Measurements from ENCODE around the gene DMD. TPM values are rescaled to one million over a fixed set of nuclear protein-coding genes. Genes with fewer than 3 reads are reported as not detected.

The DMD gene
- total RNA-seq, 2 donors from 2014 or later: 19.6 to 24.9 TPM

DNA sequence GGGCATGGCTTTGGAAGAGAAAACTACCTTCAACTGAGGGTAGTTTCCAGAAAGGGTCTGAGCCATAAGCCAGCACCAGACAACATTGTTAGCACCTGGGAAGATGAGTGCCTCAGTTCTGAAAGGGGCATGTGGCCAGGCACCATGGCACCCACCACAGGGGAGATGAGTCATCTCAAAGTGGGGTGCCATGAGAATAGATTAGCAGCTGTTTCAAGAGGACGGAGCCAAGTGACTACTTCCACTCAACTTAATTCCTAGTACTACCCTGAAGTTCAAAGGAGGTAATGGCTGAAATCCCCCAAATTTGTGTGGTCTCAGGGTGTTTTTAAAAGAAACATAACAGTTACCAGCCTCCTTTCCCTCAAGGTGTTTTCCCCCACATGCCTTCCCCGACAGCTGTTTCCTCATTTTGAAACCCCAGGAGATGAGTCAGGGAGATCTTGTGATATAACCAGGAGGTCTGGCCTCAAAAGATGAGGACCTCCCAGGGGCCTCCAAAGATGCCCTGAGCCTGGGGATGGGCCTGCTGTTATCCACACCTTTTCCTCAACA, 2111.7 kb downstream of the DMD start:
- no peaks in the 10 kb centered on the region for H3K27me3 ChIP-seq (ENCODE audit: control insufficient read depth, insufficient read depth, low read length, poor library complexity, severe bottlenecking)
- no peak for DNase-seq
- Mint-ChIP-seq H3K27ac (no peak overlapping the region), H3K36me3 (ENCODE audit: low read depth) (no peaks in the 10 kb centered on the region), H3K9me3 (peaks cover 61% of the 10 kb centered on the region), H3K4me3 (no peak overlapping the region), H3K27me3 (ENCODE audit: insufficient read depth) (no peaks in the 10 kb centered on the region), H3K4me1 (no peaks in the 10 kb centered on the region)
- no peak overlapping the region for H3K9ac ChIP-seq (ENCODE audit: extremely low read depth, low read length, poor library complexity, severe bottlenecking)
- H3K4me3 ChIP-seq (ENCODE audit: low read length): no peak overlapping the region
- TF ChIP-seq, protein P1, sequence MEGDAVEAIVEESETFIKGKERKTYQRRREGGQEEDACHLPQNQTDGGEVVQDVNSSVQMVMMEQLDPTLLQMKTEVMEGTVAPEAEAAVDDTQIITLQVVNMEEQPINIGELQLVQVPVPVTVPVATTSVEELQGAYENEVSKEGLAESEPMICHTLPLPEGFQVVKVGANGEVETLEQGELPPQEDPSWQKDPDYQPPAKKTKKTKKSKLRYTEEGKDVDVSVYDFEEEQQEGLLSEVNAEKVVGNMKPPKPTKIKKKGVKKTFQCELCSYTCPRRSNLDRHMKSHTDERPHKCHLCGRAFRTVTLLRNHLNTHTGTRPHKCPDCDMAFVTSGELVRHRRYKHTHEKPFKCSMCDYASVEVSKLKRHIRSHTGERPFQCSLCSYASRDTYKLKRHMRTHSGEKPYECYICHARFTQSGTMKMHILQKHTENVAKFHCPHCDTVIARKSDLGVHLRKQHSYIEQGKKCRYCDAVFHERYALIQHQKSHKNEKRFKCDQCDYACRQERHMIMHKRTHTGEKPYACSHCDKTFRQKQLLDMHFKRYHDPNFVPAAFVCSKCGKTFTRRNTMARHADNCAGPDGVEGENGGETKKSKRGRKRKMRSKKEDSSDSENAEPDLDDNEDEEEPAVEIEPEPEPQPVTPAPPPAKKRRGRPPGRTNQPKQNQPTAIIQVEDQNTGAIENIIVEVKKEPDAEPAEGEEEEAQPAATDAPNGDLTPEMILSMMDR (conservative IDR thresholded peaks at IDR 0.05): no peak
- no peaks in the 10 kb centered on the region for H3K36me3 ChIP-seq (ENCODE audit: control insufficient read depth, insufficient read depth, low read length)
- H3K27ac ChIP-seq (ENCODE audit: low read depth, low read length): no peak overlapping the region
- no CpG with 5 or more reads among the region's 2 CpGs for WGBS, 2 experiments (ENCODE audit: insufficient coverage in 1 of 2, insufficient read length in 1 of 2)
- peaks cover 6% of the 10 kb centered on the region for H3K9me3 ChIP-seq (ENCODE audit: control insufficient read depth, low read length)
- no peaks in the 10 kb centered on the region for H3K4me1 ChIP-seq (ENCODE audit: control insufficient read depth, insufficient read depth, low read length)

GRCh38 chrX:31098079-31098478, 2113.3 kb downstream of the DMD start:
- H3K27ac ChIP-seq (ENCODE audit: low read depth, low read length): no peak overlapping the region
- TF ChIP-seq, protein P1 (conservative IDR thresholded peaks at IDR 0.05): no peak
- H3K36me3 Mint-ChIP-seq (ENCODE audit: low read depth): peaks cover 2% of the 10 kb centered on the region
- H3K27me3 ChIP-seq (ENCODE audit: control insufficient read depth, insufficient read depth, low read length, poor library complexity, severe bottlenecking): no peaks in the 10 kb centered on the region
- H3K27ac Mint-ChIP-seq: no peak overlapping the region
- peaks cover 64% of the 10 kb centered on the region for H3K9me3 Mint-ChIP-seq
- 92% methylated on average over 2 of the region's 3 CpGs; no CpG with 5 or more reads in 1 of the 2 experiments for WGBS, 2 experiments (ENCODE audit: insufficient coverage in 1 of 2, insufficient read length in 1 of 2)
- no peak overlapping the region for H3K4me3 ChIP-seq (ENCODE audit: low read length)
- no peak overlapping the region for H3K9ac ChIP-seq (ENCODE audit: extremely low read depth, low read length, poor library complexity, severe bottlenecking)
- no peaks in the 10 kb centered on the region for H3K36me3 ChIP-seq (ENCODE audit: control insufficient read depth, insufficient read depth, low read length)
- no peaks in the 10 kb centered on the region for H3K27me3 Mint-ChIP-seq (ENCODE audit: insufficient read depth)
- no peaks in the 10 kb centered on the region for H3K4me1 ChIP-seq (ENCODE audit: control insufficient read depth, insufficient read depth, low read length)
- H3K4me1 Mint-ChIP-seq: no peaks in the 10 kb centered on the region
- no peak overlapping the region for H3K4me3 Mint-ChIP-seq
- H3K9me3 ChIP-seq (ENCODE audit: control insufficient read depth, low read length): peaks cover 16% of the 10 kb centered on the region
- DNase-seq: no peak

GRCh38 chrX:31093639-31093975, 2117.7 kb downstream of the DMD start:
- peaks cover 2% of the 10 kb centered on the region for H3K36me3 Mint-ChIP-seq (ENCODE audit: low read depth)
- H3K9me3 Mint-ChIP-seq: peaks cover 49% of the 10 kb centered on the region
- H3K4me3 Mint-ChIP-seq: no peak overlapping the region
- no peak for DNase-seq
- H3K27me3 Mint-ChIP-seq (ENCODE audit: insufficient read depth): no peaks in the 10 kb centered on the region
- WGBS, 2 experiments (ENCODE audit: insufficient coverage in 1 of 2, insufficient read length in 1 of 2): 83% methylated on average over 4 of the region's 4 CpGs; no CpG with 5 or more reads in 1 of the 2 experiments
- H3K4me3 ChIP-seq (ENCODE audit: low read length): no peak overlapping the region
- peaks cover 16% of the 10 kb centered on the region for H3K9me3 ChIP-seq (ENCODE audit: control insufficient read depth, low read length)
- no peak overlapping the region for H3K27ac ChIP-seq (ENCODE audit: low read depth, low read length)
- H3K27me3 ChIP-seq (ENCODE audit: control insufficient read depth, insufficient read depth, low read length, poor library complexity, severe bottlenecking): no peaks in the 10 kb centered on the region
- no peak overlapping the region for H3K27ac Mint-ChIP-seq
- no peaks in the 10 kb centered on the region for H3K4me1 ChIP-seq (ENCODE audit: control insufficient read depth, insufficient read depth, low read length)
- no peaks in the 10 kb centered on the region for H3K36me3 ChIP-seq (ENCODE audit: control insufficient read depth, insufficient read depth, low read length)
- H3K9ac ChIP-seq (ENCODE audit: extremely low read depth, low read length, poor library complexity, severe bottlenecking): no peak overlapping the region
- TF ChIP-seq, protein P1 (conservative IDR thresholded peaks at IDR 0.05): no peak
- H3K4me1 Mint-ChIP-seq: peaks cover 3% of the 10 kb centered on the region
